ENCODE results near the gene ARF3. TPM values are rescaled to one million over a fixed set of nuclear protein-coding genes. Genes with fewer than 3 reads are reported as not detected.

The ARF3 gene
- total and polyA plus RNA-seq, 2 donors (not counting 3 experiments of a cell fraction or from before 2014, with no cell fraction given) = 149 to 172 TPM

DNA sequence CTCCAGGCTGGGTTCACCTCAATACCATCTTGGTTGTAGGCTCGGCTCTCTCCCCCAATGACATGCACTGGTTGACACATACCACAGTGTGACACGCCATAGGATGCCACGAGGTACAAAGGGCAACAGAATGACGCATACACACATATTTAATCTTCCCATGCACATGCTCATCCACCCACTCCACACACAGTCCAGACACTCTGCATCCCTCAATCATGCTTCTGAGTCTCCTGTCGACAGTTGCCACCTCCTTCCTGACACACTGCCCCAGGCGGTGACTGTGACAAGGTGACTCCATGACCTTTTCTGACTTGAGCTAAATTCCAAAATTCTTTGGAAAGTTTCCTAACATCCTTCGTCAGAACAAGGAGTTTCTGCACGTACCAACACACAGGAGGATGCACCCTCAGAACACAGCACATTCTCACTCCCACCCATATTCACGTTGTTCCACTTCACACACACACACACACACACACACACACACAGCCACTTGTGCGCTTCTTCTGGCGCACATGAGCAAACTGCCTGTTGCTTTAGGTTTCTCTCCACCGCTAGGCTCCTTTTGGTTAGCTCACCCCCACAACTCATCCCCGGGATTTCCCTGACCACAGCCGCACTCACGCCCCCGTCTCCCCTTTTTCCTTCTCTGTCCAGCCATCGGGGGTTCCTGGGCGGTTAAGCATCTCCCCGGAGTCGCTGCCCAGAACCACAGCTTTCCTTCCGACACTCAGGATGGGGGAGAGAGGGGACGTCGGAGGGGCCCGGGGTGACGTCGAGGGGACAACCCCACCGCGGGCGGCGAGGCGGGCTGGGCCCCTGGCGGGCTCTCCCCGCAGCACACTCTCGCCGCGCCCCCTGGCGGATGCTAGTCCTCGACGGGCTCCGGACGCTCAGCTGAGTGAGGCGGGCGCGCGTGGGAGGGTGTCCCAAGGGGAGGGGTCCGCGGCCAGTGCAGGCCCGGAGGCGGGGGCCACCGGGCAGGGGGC lies 20.3 kb upstream of the ARF3 start:
- H3K27me3 ChIP-seq (ENCODE audit: control insufficient read depth in 2 of 2, insufficient read depth in 2 of 2, low read length in 2 of 2) = peaks cover 63 to 66% of the 10 kb centered on the region in 2 experiments
- TF ChIP-seq, protein P1, sequence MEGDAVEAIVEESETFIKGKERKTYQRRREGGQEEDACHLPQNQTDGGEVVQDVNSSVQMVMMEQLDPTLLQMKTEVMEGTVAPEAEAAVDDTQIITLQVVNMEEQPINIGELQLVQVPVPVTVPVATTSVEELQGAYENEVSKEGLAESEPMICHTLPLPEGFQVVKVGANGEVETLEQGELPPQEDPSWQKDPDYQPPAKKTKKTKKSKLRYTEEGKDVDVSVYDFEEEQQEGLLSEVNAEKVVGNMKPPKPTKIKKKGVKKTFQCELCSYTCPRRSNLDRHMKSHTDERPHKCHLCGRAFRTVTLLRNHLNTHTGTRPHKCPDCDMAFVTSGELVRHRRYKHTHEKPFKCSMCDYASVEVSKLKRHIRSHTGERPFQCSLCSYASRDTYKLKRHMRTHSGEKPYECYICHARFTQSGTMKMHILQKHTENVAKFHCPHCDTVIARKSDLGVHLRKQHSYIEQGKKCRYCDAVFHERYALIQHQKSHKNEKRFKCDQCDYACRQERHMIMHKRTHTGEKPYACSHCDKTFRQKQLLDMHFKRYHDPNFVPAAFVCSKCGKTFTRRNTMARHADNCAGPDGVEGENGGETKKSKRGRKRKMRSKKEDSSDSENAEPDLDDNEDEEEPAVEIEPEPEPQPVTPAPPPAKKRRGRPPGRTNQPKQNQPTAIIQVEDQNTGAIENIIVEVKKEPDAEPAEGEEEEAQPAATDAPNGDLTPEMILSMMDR (IDR thresholded peaks at IDR 0.05; ENCODE audit: extremely low read depth in 1 of 2, insufficient read depth in 1 of 2, low read depth in 1 of 2, low read length in 2 of 2) = peak; percentile 62 to 90
- TF ChIP-seq, protein P2, sequence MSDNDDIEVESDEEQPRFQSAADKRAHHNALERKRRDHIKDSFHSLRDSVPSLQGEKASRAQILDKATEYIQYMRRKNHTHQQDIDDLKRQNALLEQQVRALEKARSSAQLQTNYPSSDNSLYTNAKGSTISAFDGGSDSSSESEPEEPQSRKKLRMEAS (IDR thresholded peaks at IDR 0.05; ENCODE audit: insufficient read depth, insufficient read length) = no peak
- CTCF ChIA-PET = interaction anchor here (0.7 to 11.2 kb wide), 18 partner anchors 7 to 125 kb away, joined by 3 to 175 read pairs (median 8); partner anchors contain the start of genes ARF3, DDN and FKBP11
- no peak overlapping the region for H2AFZ ChIP-seq (ENCODE audit: low read depth, low read length)
- H3K4me2 ChIP-seq (ENCODE audit: insufficient read depth, low read length) = no peak overlapping the region
- FAIRE-seq (no peak), DNase-seq (ENCODE audit: low read depth, low spot score) (no peak)
- dilution Hi-C loops (cut with MboI; ENCODE audit: extremely low pct_ligation_motif_present, low sequenced_read_pairs) (no loop called here), intact Hi-C loops (cut with micrococcal nuclease) (loop anchor here (5.0 kb wide), 1 partner anchor 50 kb away; the partner anchor contains the start of gene FKBP11)
- H3K4me3 ChIP-seq (replicated peaks in 1 of 3; ENCODE audit: insufficient read depth in 1 of 3, low read depth in 1 of 3, low read length in 3 of 3) = no peak overlapping the region
- H3K27ac ChIP-seq (ENCODE audit: insufficient read depth, low read depth, low read length) = no peak overlapping the region
- no peaks in the 10 kb centered on the region for H3K79me2 ChIP-seq (ENCODE audit: control insufficient read depth, insufficient read depth, low read length)
- no peaks in the 10 kb centered on the region for H4K20me1 ChIP-seq (replicated peaks; ENCODE audit: control insufficient read depth, extremely low read depth, insufficient read depth, low read length)
- H3K9me3 ChIP-seq (replicated peaks; ENCODE audit: control insufficient read depth, insufficient read depth, low read length) = no peaks in the 10 kb centered on the region
- BruUV-seq (replicated peaks) = no TSS peak
- no peaks in the 10 kb centered on the region for H3K9me1 ChIP-seq (replicated peaks; ENCODE audit: control insufficient read depth, extremely low read depth, insufficient read depth, low read length)
- POLR2A ChIA-PET = no interaction called here
- no peak overlapping the region for H3K9ac ChIP-seq (replicated peaks; ENCODE audit: extremely low read depth, insufficient read depth, low read length)
- peaks cover 13% of the 10 kb centered on the region for H3K4me1 ChIP-seq (ENCODE audit: control insufficient read depth, extremely low read depth, insufficient read depth, low read length)
- no peaks in the 10 kb centered on the region for H3K36me3 ChIP-seq (ENCODE audit: control insufficient read depth in 2 of 2, extremely low read depth in 1 of 2, insufficient read depth in 2 of 2, low read length in 2 of 2)

Measured in endothelial cell of umbilical vein (primary cell).